Smooth muscle cell of the brain vasculature (primary cell): ENCODE data around the gene DOHH.
"Not testable (repeated sequence)": the region's sequence is repeated elsewhere in the genome, so short reads cannot be mapped to it uniquely, and the experiment has no call there.

ENCODE experiments used
- DNase-seq: peaks from one replicate; pipeline ENCODE4 v3.0.0-alpha.2; 2012; ENCODE audit warnings: low read depth, low spot score

DOHH gene

DNA sequence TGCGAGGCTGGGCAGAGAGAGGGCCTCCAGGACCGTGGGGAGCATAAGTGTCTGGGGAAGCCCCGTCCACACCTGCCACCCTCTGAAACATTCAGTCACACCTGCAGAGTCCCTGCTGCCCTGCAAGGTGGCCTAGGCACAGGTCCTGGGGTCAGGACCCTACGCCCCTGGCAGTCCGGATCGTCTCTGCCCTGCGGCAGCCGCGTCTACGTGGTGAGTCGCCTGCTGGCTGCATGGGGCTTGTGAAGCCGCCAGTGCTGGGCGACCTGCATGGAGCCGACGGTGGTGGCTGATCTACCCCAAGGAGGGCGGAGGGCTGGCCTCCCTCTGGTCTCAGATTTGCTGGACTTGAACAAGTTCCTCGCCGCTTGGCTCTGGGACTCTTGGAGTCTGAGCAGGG lies 18.7 kb upstream of the DOHH start:
- DNase-seq = no peak

DNA sequence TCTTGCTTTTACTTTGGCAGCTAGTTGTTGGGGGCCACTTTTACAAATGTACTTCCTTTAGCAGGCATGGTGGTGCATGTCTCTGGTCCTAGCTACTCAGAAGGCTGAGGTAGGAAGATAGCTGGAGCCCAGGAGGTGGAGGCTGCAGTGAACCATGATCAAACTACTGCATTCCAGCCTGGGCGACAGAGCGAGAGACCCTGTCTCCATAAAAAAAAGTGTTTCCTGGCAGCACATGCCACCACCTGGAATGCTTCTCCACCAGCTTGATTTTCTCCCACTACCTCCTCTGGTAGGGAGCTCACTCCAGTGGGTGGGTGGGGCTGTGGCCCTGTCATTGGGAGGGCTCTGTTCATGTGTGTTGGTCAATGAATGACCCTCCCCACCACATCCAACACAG lies 18.2 kb upstream of the DOHH start:
- no peak for DNase-seq

DNA sequence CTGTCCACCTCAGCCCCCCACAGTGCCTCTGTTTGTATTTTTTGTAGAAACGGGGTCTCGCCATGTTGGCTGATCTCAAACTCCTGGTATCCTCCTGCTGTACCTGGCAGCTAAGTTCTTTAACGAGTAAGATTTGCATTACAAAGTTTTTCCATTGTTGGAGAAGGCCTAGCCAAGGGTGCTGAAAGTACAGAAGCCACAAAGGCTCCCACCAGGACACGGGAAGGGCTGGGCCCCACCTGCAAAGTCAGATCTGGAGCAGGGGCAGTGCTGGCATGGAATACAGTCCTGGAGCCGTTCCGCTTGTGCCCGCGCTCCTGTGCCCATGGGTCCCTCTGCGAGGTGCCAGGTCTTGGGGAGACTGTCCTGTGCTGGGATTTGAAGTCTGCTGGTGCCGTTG lies 17.8 kb upstream of the DOHH start:
- DNase-seq = no peak

DNA sequence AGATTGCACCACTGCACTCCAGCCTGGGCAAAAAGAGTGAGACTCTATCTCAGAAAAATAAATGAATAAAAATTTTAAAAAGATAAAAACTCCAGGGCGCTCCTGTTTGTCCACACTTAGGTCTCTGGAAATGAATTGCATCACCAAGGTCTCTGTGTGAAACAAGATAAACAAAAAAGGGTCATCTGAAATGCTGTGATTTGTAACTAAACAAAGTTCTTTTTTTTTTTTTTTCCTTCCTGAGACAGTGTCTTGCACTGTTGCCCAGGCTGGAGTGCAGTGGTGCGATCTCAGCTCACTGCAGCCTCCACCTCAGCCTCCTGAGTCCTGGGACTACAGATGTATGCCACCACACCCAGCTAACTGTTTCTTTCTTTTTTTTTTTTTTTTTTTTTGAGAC lies 17.2 kb upstream of the DOHH start:
- DNase-seq = no peak

DNA sequence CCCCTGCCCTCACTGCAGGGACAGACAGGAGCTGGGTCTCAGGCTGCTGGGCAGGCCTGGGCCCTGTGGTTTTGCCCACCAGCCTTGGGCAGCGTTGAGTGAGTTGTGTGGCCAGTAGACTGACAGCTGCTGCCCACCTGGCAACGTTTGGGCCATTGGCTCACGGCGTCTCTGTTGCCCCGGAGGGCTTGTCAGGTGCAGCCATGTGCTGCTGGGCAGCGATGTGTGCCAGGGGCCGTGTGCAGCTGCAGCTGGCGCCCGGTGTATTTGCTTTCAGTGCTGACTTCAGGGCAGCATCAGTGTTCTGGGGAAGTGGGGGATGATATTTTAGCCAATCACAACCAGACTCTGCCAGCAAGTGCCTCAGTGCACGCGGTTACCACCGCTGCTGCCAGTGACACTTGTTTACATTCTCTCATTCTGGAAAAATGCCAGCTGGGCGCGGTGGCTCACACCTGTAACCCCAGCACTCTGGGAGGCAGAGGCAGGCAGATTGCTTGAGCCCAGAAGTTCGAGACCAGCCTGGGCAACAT lies 16.3 kb upstream of the DOHH start:
- DNase-seq = no peak

DNA sequence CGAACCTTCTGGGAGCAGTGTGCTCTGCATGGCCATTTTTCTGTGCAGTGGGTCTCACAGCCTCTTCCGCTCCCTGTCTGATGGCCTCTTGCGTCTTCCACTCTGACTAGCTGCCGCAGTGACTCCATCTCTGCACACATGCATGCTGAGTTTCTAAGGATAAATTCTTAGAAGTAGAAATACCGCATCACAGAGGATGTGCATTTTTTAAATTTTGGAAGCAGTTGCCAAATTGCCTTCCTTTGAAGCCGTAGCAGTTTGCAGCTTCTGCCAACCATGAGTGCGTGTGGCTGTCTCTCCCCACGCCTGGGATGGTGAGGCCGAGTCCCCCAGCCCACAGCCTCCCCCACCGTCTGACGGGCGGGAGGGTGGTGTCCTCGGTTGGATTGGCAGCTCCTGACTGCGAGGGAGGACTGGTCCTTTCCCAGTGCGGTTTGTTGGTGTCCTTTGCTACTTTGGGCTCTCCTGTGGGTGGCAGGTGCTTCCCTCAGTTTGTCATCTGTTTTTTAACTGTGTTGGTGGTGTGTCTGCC lies 15.5 kb upstream of the DOHH start:
- no peak for DNase-seq

DNA sequence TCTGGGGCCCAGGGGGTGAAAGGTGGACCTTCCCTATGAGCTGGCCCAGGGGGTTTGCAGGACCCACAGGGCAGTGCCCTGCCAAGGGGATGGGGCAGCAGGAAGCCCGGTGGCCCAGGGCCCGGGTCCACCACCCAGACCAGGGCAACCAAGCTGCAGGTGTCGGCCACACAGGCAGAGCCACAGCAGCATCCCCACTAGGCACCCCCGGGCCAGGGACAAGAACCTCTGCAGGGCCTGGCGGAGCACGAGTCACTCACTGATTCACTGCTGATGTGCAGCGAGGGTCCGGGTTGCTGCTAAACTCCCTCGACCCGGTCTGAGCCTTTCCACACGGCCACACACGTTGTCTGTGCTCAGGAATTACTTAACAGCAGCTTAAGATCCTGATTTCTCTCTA lies 14.5 kb upstream of the DOHH start:
- DNase-seq = no peak

DNA sequence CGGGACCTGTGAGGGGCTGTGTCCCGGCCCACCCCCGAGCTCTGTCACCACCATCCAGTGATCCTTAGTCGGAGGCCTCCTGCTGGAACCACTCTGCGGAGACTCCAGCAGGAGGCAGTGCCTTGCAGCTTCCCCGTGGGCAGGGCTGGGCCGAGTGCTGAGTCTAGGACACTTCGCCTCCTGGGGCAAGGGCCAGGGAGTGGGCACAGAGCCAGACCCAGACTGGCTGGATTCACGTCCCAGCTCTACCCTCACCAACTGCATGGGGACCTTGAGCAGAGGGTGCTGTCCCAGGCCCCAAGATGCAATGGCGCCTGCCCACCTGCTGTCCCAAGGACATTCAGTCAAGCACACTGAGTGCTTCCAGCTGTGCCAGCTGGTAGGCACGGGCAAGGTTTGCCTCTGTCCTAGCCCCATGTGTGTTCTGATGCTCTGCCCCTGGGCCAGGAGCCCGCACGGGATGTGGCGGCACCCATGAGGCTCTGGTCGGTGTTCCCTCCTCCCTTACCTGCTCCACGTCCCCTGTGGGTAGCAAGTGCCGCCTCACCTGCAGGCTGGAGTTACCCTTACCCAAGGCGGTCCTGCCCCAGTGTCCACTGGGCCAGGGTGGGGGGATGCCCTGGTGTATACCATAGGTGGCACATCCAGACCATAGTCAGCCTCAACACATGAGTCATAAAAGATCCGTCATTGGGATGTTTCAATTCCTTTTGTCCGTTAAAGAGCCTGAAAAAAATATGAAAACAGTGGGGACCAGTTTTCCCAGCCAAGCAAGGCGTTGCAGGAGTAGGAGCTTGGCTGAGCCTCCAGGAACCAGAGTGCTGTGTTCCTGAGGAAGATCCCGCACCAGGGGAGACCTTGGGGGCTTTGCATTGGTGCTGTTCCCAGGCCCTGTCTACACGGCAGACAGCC lies 13.0 kb upstream of the DOHH start:
- DNase-seq = no peak

DNA sequence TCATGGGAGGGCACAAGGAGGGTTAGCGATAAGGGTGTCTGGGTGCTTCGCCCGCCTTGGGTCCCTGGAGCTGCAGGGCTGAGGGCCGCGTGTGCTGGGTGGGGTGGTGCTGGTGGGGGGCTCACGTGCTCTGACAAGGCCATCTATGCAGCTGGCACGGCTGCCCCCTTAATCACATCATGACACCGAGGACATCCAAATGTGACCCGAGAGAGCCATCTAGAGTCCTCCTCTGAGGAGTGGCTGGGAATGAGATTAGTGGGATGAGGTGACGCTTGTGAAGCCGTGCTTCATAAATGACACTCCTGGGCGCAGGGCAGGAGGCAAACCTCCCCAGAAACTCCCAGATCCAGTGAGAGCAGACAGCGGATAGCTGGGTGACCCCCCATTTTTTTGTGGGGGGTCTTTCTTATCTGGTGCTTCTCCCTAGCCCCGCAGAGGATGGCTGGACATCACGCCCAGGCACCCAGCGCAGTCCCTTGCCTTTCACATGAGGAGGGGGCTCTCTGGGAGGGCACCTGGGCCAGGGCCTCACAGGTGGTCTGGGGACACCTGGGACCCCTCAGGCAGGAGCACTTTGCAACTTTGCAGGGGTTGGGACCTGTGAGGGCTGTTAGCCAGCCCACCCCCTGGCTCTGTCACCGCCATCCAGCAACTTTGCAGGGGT lies 12.2 kb upstream of the DOHH start:
- DNase-seq = no peak

DNA sequence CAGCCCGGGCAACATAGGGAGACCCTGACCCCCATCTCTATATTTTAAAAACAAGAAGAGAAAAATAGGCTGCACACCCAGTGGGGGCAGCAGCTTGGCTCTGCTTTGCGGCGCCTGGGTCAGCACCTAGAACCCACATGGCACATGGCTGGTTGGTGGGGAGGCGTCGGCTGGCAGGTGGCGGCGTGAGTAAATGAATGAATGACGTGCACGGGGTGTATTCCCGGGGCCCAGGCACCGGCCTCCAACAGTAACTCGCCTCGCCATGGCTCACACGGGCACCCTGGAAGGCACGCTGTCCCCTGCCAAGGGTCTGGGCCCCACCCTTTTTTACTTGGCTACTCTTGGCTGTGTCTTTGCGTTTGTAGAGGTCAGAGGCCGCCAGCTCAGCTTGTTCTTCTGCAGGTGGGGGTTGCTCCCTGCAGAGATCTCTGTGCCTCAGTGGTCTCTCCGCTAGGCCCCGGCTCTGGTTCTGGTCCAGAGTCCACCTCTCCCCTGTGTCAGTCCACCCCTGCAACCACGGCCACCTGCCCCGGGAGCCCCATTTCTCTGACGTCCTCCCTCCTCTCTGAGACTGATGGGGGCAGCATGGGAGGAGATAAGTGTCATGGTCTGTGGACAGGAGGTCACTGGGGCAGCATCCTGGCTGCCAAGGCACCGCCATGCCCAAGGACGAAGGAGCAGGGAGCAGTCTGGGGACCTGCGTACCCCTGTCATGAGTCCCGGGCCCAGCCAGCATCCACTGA lies 11.2 kb upstream of the DOHH start:
- DNase-seq = no peak

DNA sequence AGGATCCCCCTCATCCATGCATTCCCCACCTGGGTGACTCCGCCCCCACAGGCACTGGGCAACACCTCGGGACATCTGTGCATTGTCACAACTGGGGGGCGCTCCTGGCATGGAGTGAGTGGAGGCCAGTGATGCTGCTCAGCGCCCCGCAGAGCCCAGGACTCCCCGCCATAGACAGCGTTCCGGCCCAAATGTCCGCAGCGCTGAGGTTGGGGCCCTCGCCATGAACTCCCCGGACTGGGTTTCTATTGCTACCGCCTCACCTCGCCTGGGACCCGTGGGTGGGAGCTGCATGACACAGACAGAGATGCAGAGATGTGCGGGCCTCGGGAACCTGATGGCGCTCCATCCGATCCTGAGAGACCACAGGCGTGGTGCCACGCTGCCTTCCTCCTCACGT lies 10.3 kb upstream of the DOHH start:
- DNase-seq = no peak

DNA sequence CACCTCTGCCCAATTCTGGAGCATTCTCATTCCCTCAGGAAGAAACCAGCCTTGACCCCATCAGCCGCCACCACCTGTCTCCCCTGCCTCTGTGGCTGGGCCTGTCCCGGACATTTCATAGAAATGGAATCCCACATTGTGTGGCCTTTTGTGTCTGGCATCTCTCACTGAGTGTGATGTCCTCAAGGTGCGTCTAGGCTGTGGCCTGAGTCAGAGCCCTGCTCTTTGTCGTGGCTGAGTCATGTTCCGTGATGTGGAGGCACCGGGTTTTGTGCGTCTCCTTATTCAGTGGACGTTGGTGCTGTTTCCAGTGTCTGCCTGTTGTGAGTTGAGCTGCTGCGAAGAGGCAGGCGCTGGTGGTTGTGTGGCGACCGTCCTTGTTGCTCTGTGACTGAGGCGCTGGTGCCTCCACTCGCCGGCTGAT lies 9.1 kb upstream of the DOHH start:
- no peak for DNase-seq

DNA sequence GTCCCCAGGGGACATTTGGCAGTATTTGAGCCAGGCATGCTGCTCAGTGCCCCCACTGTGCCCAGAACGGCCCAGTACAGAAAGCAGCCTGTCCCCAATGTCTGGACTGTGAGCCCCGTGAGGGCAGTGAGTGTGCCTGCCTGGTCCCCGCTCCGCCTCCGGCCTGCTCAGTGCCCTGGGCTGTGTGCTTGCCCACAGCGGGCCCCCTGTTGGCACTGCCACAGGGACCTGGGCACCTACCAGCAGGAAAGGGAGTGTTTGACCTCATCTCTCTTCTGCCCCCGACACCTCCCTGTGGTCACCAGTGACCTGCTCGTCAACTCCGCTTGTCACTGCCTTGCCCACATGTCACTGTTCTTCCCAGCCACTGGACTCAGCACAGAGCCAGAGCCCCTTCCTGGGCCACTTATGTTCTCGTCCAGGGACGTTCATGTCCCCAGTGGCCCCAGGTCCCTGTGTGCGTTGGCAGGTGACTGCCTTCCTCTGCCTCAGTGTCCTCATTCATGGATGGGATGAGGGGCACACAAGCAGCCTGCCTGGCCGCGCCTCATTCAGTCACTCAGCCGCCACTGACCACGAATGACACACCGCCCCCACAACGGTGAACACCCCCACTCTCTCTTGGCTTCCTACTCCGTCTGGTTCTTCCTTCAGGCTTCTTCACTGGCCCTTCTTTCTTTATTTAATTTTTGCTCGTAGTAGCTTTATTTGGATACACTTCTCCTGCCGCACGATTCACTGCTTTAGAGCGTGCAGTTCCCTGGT lies 8.5 kb upstream of the DOHH start:
- no peak for DNase-seq

DNA sequence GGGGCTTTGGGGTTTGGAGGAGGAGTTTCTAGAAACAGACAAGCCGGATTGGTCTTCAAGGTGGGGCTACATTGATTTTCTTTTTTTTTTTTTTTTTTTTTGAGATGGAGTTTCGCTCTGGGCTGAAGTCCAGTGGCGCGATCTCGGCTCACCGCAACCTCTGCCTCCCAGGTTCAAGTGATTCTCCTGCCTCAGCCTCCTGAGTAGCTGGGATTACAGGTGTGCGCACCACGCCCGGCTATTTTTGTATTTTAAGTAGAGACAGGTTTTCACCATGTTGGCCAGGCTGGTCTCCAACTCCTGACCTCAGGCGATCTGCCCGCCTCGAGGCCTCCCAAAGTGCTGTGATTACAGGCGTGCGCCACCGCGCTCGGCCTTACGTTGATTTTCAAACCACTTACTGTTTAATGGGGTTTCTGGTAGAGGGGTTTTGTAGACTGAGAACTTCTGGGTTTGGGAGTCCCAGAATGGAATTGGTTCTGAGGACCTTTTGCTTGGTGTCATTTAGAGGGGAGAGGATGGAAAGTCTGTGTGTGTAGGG lies 7.7 kb upstream of the DOHH start:
- DNase-seq = not testable (repeated sequence)

DNA sequence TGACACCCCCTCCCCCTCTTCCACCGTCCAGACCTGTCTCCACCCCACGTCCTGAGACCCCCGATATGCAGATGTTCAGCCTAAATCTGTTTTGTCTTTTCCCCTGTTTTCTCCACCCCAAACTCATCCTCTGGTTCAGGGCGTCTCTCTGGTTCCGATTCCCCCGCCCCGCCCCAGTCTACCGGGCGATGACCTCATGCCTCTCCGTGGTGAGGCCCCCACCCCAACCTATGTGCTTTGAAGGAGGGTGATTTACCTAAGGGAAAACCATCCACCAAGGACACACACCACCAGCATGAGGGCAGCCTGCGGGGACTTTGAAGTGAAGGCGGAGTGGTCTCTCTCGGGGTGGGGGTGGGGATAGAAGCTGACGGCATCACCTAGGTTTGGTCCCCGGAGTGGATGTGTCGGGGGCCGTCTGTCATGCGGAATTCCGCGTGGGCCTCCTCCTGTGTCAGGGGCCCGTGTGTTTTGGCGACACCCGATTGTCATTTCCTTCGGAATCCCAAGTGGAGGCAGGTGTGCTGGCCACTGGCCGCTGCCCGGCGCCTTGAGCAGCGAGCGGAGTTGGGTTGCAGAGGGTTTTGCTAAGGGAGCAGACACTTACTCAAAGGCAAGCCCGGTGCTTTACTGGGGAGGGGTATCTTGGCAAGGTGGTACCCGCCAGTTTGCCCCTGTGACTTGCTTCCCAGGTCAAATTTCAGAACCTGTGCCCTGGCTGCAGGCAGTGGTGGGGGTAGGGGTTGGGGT lies 7.1 kb upstream of the DOHH start:
- no peak for DNase-seq

DNA sequence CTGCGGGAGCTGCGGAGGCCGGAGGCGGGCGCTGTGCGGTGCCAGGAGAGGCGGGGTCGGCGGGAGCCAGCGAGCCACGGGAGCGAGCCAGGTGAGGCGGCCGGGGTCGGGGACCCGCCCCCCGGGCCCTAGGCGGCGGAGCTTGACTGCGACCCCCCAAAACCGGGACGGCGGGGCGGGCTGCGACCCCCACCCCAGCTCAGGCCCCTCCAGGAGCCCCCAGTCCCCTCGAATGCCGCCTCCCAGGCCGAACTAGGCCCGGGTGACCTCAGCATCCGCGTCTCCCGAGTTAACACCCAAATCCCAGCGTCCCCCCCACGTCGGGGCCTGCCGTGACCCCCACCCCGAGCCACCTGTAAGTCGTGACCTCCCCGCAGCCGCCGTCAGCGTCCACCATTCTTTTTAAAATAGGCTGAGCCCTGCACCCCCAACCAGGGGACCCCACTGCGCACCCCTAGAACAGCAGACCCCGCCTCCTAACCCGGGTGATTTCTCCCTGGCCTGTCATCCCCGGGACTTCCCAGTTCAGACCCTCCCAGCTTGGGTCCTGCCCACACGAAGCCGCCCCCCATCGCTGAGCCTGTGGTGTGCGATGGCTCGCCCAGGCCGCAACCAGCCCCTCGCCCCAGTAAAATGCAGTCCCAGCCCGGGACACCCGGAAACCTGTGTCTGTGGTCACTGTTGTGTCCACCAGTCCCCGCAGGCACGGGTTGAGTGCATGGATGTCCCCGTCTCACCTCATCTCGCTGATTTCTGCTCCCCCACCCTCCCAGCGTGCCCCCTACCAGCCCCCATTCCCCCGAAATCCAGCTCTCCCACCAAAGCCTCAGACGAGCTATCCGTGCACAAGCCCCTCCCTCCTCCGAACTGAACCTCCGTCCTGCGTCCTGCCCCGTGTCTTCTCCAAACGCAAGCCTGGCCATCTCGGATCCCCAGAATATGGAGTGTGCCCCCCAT lies 6.2 kb upstream of the DOHH start:
- no peak for DNase-seq

DNA sequence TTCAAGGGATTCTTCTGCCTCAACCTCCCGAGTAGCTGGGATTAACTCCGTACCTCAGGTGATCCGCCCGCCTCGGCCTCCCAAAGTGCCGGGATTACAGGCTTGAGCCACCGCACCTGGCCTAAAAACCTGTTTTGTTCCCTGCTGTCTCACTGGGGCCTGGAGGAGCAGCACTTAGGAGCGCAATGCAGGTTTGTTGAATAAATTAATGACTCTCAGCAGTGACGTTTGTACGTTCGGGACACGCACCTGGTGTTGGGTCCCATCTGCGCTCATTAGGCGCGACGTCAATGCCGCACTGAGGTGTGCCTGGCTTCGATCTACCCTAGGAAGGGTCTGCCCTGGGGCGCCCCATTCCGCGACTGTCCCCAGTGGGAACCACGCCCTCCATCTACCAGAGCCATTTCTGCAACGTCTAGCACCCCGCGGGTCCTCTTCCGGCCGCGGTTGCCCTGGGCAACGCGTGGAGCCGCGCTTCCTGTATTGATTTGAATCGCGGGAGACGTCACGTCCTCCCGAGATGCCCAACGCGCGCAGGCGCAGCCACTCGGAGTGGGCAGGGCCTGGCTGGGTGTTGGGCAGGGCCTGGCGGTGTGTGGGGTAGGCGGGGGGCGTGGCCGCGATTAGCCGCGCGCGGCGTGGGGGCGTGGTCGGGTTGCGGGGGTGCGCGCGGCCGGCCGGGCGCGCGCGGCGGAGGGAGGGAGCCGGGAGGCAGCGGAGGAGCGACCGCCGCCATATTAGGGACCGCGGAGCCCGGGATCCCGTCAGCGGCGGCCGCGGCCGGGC lies 5.3 kb upstream of the DOHH start, which contains the start of gene FZR1:
FZR1 (plus strand) TSS at position 714 of the 786 bp plus-strand sequence. CDS start 16,679 bp downstream, outside the sequence.
- DNase-seq = peak; percentile 97

DNA sequence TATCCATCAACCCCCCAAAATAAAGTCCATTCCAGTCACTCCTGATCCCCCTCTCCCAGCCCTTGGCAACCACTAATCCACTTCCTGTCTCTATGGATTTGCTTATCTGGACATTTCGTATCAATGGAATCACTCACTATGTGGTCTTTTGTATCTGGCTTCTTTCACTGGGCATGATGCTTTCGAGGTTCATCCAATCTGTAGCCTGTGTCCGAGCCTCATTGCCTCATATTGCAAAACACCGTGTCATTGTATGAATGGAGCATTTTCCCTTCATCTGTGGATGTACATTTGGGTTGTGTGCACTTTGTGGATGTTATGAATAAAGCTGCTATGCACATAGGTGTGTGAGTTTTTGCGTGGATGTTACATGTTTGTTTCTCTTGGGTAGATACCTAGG lies 4.3 kb upstream of the DOHH start:
- DNase-seq = no peak
